GM12878 (cell line): ENCODE results near the gene CD38. TPM values are rescaled to one million over a fixed set of nuclear protein-coding genes. Genes with fewer than 3 reads are reported as not detected.

ENCODE experiments used
- BMI1 ChIP-seq: fragments of 450-650 bp; IDR thresholded peaks from 2 replicates; pipeline ENCODE4 v1.6.1; 2016; ENCODE audit warnings: mild to moderate bottlenecking, moderate library complexity, borderline replicate concordance
- CBFB ChIP-seq: IDR thresholded peaks from 2 replicates; pipeline ENCODE4 v1.6.1; 2016; ENCODE audit warnings: antibody characterized with exemption, low read depth
- CHD4 ChIP-seq: fragments of 200-600 bp; sonication (generic); IDR thresholded peaks from 2 replicates; pipeline ENCODE4 v1.6.1; 2016; ENCODE audit warnings: mild to moderate bottlenecking
- DPF2 ChIP-seq: fragments of 450-650 bp; IDR thresholded peaks from 2 replicates; pipeline ENCODE4 v1.6.1; 2017; ENCODE audit warnings: mild to moderate bottlenecking
- E2F4 ChIP-seq: IDR thresholded peaks from 2 replicates; pipeline ENCODE4 v1.6.1; 2012; ENCODE audit warnings: low read depth, low read length, improper control_type of control experiment
- EGR1 ChIP-seq, 2 experiments: IDR thresholded peaks; 1 replicate in 1 of 2; 2 replicates in 1 of 2; pipeline ENCODE4 v1.6.1; 2011 to 2012; ENCODE audit warnings: low read depth in 2 of 2, low read length in 2 of 2, borderline replicate concordance in 1 of 2, mild to moderate bottlenecking in 1 of 2, moderate library complexity in 1 of 2
- FOXM1 ChIP-seq: IDR thresholded peaks from 2 replicates; pipeline ENCODE4 v1.6.1; 2012; ENCODE audit warnings: low read depth, mild to moderate bottlenecking, inconsistent platforms, low read length, moderate library complexity
- MTA2 ChIP-seq: fragments of 450-650 bp; IDR thresholded peaks from 2 replicates; pipeline ENCODE4 v1.6.1; 2016; ENCODE audit warnings: low read depth, mild to moderate bottlenecking, moderate library complexity
- MTA3 ChIP-seq: IDR thresholded peaks from 2 replicates; pipeline ENCODE4 v1.6.1; 2012; ENCODE audit warnings: low read length, inconsistent platforms, borderline replicate concordance
- MYC ChIP-seq: IDR thresholded peaks from 2 replicates; pipeline ENCODE4 v1.6.1; 2011; ENCODE audit warnings: mild to moderate bottlenecking, low read length, moderate library complexity, inconsistent platforms; ENCODE audit not compliant: insufficient read depth, insufficient replicate concordance, insufficient read length, severe bottlenecking
- NRF1 ChIP-seq: conservative IDR thresholded peaks from 2 replicates; pipeline ENCODE4 v1.6.1; 2011; ENCODE audit warnings: mild to moderate bottlenecking, low read depth, low read length, improper control_type of control experiment
- POLR2A ChIP-seq: IDR thresholded peaks from 2 replicates; pipeline ENCODE4 v1.6.1; 2011; ENCODE audit warnings: low read depth, mild to moderate bottlenecking, low read length
- POLR2AphosphoS2 ChIP-seq: IDR thresholded peaks from 2 replicates; pipeline ENCODE4 v1.6.1; 2011; ENCODE audit warnings: low read depth, mild to moderate bottlenecking, low read length, improper control_type of control experiment, moderate library complexity
- POLR2AphosphoS5 ChIP-seq: IDR thresholded peaks from 2 replicates; pipeline ENCODE4 v1.6.1; 2011; ENCODE audit warnings: mild to moderate bottlenecking, low read length, inconsistent platforms
- RAD21 ChIP-seq: IDR thresholded peaks from 2 replicates; pipeline ENCODE4 v1.6.1; 2011; ENCODE audit warnings: mild to moderate bottlenecking, low read depth, low read length, moderate library complexity; ENCODE audit not compliant: insufficient read depth
- RCOR1 ChIP-seq: conservative IDR thresholded peaks from 2 replicates; pipeline ENCODE4 v1.6.1; 2012; ENCODE audit warnings: low read depth, low read length, improper control_type of control experiment
- SIN3A ChIP-seq: IDR thresholded peaks from 2 replicates; pipeline ENCODE4 v1.6.1; 2012; ENCODE audit warnings: low read depth, low read length, improper control_type of control experiment
- SMARCA5 ChIP-seq: fragments of 450-650 bp; IDR thresholded peaks from 2 replicates; pipeline ENCODE4 v1.6.1; 2017; ENCODE audit warnings: mild to moderate bottlenecking
- SP1 ChIP-seq: IDR thresholded peaks from one replicate; pipeline ENCODE4 v1.6.1; 2011; ENCODE audit warnings: low read depth, low read length
- SREBF1 ChIP-seq: IDR thresholded peaks from 2 replicates; pipeline ENCODE4 v1.6.1; 2012; ENCODE audit warnings: mild to moderate bottlenecking, low read length
- SRF ChIP-seq, 2 experiments: IDR thresholded peaks; 2 replicates each; pipeline ENCODE4 v1.6.1; 2011; ENCODE audit warnings: low read depth in 2 of 2, low read length in 2 of 2, mild to moderate bottlenecking in 1 of 2, moderate library complexity in 1 of 2
- STAT3 ChIP-seq: IDR thresholded peaks from 2 replicates; pipeline ENCODE4 v1.6.1; 2011; ENCODE audit warnings: low read depth, low read length, improper control_type of control experiment
- SUZ12 ChIP-seq: fragments of 200-600 bp; sonication (generic); IDR thresholded peaks from one replicate; pipeline ENCODE4 v1.6.1; 2018; ENCODE audit warnings: antibody characterized with exemption, mild to moderate bottlenecking; ENCODE audit not compliant: unreplicated experiment
- TAF1 ChIP-seq: IDR thresholded peaks from 2 replicates; pipeline ENCODE4 v1.6.1; 2011; ENCODE audit warnings: mild to moderate bottlenecking, low read depth, low read length, borderline replicate concordance
- ZNF217 ChIP-seq: fragments of 450-650 bp; IDR thresholded peaks from 2 replicates; pipeline ENCODE4 v1.6.1; 2017; ENCODE audit warnings: antibody characterized with exemption, mild to moderate bottlenecking
- ZNF622 ChIP-seq: fragments of 450-650 bp; IDR thresholded peaks from 2 replicates; pipeline ENCODE4 v1.6.1; 2017; ENCODE audit warnings: mild to moderate bottlenecking, inconsistent platforms
- polyA plus RNA-seq, 11 experiments: library from polyadenylated mRNA; depleted of rRNA in 4 of 11; unstranded in 6 of 11; stranded (reverse) in 5 of 11; fragments of >200 nt; fragmentation: Nextera tagmentation in 4 of 11; fragmentation: Illumina TruSeq in 1 of 11; extraction: Ambion mirVana in 4 of 11; extraction: Trizol in 1 of 11; gene quantifications; 1 replicate in 1 of 11; 2 replicates in 10 of 11; pipeline versions ENCODE4 v1.2.1 to v1.2.3, GENCODE V29; 2011 to 2016; ENCODE audit warnings: inconsistent platforms in 2 of 11, missing spikeins in 2 of 11, low read depth in 1 of 11
- total RNA-seq, 4 experiments: library from RNA; depleted of rRNA in 3 of 4; stranded (reverse); fragments of >200 nt in 3 of 4; fragmentation: Illumina TruSeq in 1 of 4; extraction: Trizol in 1 of 4; gene quantifications; 2 replicates each; pipeline versions ENCODE4 v1.2.1 to v1.2.3, GENCODE V29; 2013 to 2021
- TF ChIP-seq, protein P1 (sequence below): fragments of 450-650 bp; IDR thresholded peaks from 2 replicates; pipeline ENCODE4 v1.6.1; 2017; ENCODE audit warnings: borderline replicate concordance
- TF ChIP-seq, protein P2 (sequence below), 3 experiments: IDR thresholded peaks in 2 of 3; conservative IDR thresholded peaks in 1 of 3; 2 replicates each; pipeline ENCODE4 v1.5.1; 2011; ENCODE audit warnings: low read depth in 3 of 3, low read length in 3 of 3, mild to moderate bottlenecking in 3 of 3, control low read depth in 2 of 3, moderate library complexity in 2 of 3, inconsistent platforms in 1 of 3, mixed read lengths in 1 of 3; ENCODE audit not compliant: control insufficient read depth in 2 of 3, insufficient read depth in 1 of 3; ENCODE audit errors: extremely low read depth in 1 of 3

Gene CD38
- total and polyA plus RNA-seq, 10 of the 15 experiments (the other 5 are each of a cell fraction or from before 2014, with no cell fraction given), result 3.5 to 39.8 (median 12.7) TPM

GRCh38 chr4:15778289-15779241 lies at the start of gene CD38 (continued):
- no peak for TF ChIP-seq SUZ12
- no peak for TF ChIP-seq NRF1
- no peak for TF ChIP-seq CHD4
- TF ChIP-seq MTA3, result peak; percentile 75; the same call in 1 of the 2 replicates
- no peak for TF ChIP-seq RCOR1
- TF ChIP-seq SMARCA5, result 0 out of 2 replicates have a peak, but pooled peaks have one; percentile 17
- TF ChIP-seq ZNF622, result no peak
- peak; percentile 35 for TF ChIP-seq SP1
- peak; percentile 86 for TF ChIP-seq POLR2AphosphoS5
- TF ChIP-seq POLR2A, result peak; percentile 78
- no peak for TF ChIP-seq BMI1
- 0 out of 2 replicates have a peak, but pooled peaks have one; percentile 47 for TF ChIP-seq TAF1
- no peak for TF ChIP-seq MYC
- TF ChIP-seq SIN3A, result no peak
- TF ChIP-seq E2F4, result no peak
- TF ChIP-seq EGR1 (IDR thresholded peaks at IDR 0.05; ENCODE audit: borderline replicate concordance in 1 of 2, low read depth in 2 of 2, low read length in 2 of 2), result peak in 1 of 2 experiments; percentile 49; a peak in 1 of 3 replicates
- no peak for TF ChIP-seq SREBF1
- no peak for TF ChIP-seq POLR2AphosphoS2
- no peak for TF ChIP-seq SRF (IDR thresholded peaks at IDR 0.05; ENCODE audit: low read depth in 2 of 2, low read length in 2 of 2)
- no peak for TF ChIP-seq STAT3
- TF ChIP-seq RAD21, result no peak
- TF ChIP-seq FOXM1, result peak; percentile 79
- peak; percentile 89; the same call in 1 of the 2 replicates for TF ChIP-seq CBFB
- TF ChIP-seq, protein P1, sequence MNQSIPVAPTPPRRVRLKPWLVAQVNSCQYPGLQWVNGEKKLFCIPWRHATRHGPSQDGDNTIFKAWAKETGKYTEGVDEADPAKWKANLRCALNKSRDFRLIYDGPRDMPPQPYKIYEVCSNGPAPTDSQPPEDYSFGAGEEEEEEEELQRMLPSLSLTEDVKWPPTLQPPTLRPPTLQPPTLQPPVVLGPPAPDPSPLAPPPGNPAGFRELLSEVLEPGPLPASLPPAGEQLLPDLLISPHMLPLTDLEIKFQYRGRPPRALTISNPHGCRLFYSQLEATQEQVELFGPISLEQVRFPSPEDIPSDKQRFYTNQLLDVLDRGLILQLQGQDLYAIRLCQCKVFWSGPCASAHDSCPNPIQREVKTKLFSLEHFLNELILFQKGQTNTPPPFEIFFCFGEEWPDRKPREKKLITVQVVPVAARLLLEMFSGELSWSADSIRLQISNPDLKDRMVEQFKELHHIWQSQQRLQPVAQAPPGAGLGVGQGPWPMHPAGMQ, result no peak
- peak; percentile 70 for TF ChIP-seq ZNF217
- peak; percentile 88 for TF ChIP-seq DPF2
- TF ChIP-seq, protein P2, sequence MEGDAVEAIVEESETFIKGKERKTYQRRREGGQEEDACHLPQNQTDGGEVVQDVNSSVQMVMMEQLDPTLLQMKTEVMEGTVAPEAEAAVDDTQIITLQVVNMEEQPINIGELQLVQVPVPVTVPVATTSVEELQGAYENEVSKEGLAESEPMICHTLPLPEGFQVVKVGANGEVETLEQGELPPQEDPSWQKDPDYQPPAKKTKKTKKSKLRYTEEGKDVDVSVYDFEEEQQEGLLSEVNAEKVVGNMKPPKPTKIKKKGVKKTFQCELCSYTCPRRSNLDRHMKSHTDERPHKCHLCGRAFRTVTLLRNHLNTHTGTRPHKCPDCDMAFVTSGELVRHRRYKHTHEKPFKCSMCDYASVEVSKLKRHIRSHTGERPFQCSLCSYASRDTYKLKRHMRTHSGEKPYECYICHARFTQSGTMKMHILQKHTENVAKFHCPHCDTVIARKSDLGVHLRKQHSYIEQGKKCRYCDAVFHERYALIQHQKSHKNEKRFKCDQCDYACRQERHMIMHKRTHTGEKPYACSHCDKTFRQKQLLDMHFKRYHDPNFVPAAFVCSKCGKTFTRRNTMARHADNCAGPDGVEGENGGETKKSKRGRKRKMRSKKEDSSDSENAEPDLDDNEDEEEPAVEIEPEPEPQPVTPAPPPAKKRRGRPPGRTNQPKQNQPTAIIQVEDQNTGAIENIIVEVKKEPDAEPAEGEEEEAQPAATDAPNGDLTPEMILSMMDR (IDR thresholded peaks at IDR 0.05 in 2 of 3, conservative IDR thresholded peaks at IDR 0.05 in 1 of 3; ENCODE audit: control insufficient read depth in 2 of 3, extremely low read depth in 1 of 3, insufficient read depth in 1 of 3, low read depth in 3 of 3, low read length in 3 of 3), result 0 out of 6 replicates have a peak, but pooled peaks of 2 of the 3 experiments have one; percentile 7 to 15
- TF ChIP-seq MTA2, result 0 out of 2 replicates have a peak, but pooled peaks have one; percentile 51
